Measurements from ENCODE around the gene PHLDB2. TPM values are rescaled to one million over a fixed set of nuclear protein-coding genes. Genes with fewer than 3 reads are reported as not detected.

Gene PHLDB2
- total RNA-seq, 1 experiment from 2014 or later = 13.2 TPM

GRCh38 chr3:111859974-111860859, 1.2 kb downstream of the PHLDB2 start:
- Mint-ChIP-seq H3K27ac (peak overlapping the region; percentile 36 to 81 (median 74); a peak in 4 of 7 replicates), H3K36me3 (ENCODE audit: insufficient read depth in 1 of 3, low read depth in 3 of 3) (no peaks in the 10 kb centered on the region), H3K4me1 (peaks cover 47 to 49% of the 10 kb centered on the region in 2 experiments), H3K9me3 (no peaks in the 10 kb centered on the region), H3K4me3 (peak overlapping the region; percentile 89 to 99), H3K27me3 (ENCODE audit: low read depth) (peaks cover 66% of the 10 kb centered on the region)
- Histone ChIP-seq H3K4me1 (ENCODE audit: insufficient read depth, low read length) (peaks cover 10% of the 10 kb centered on the region), H4K8ac (replicated peaks; ENCODE audit: insufficient read length, low read depth, low read length) (no peak overlapping the region), H4K5ac (ENCODE audit: insufficient read length, low read depth, low read length) (no peak overlapping the region), H4K20me1 (ENCODE audit: control insufficient read depth, insufficient read depth, insufficient read length) (no peaks in the 10 kb centered on the region), H2BK5ac (ENCODE audit: insufficient read length, low read length) (no peak overlapping the region), H3K4ac (ENCODE audit: low read depth, low read length) (no peak overlapping the region), H3K27ac (ENCODE audit: insufficient read length, low read depth, low read length) (peak overlapping the region; percentile 40), H3K9me3 (ENCODE audit: control insufficient read depth, low read depth, low read length) (no peaks in the 10 kb centered on the region), H3K9ac (ENCODE audit: extremely low read depth, insufficient read length, low read length) (peak overlapping the region; percentile 56), H3K79me1 (ENCODE audit: insufficient read depth, low read depth, low read length, poor library complexity, severe bottlenecking) (no peaks in the 10 kb centered on the region), H3K23me2 (ENCODE audit: insufficient read length, low read depth, low read length, poor library complexity, severe bottlenecking) (peaks cover 15% of the 10 kb centered on the region), H4K91ac (ENCODE audit: insufficient read length, low read depth, low read length) (no peak overlapping the region), H2BK15ac (ENCODE audit: low read depth, low read length) (no peak overlapping the region), H3K23ac (ENCODE audit: insufficient read length, low read depth, low read length) (no peak overlapping the region), H3K79me2 (ENCODE audit: insufficient read depth, low read length) (peaks cover 3% of the 10 kb centered on the region; the same call in 1 of the 2 replicates), H2AK5ac (ENCODE audit: insufficient read length, low read length) (no peak overlapping the region), H2AFZ (ENCODE audit: low read length) (no peak overlapping the region), H3T11ph (ENCODE audit: low read length) (no peak overlapping the region), H3K27me3 (ENCODE audit: insufficient read depth, low read length) (no peaks in the 10 kb centered on the region; the same call in 1 of the 2 replicates), H2BK12ac (ENCODE audit: insufficient read length, low read depth, low read length) (no peak overlapping the region), H3K4me2 (ENCODE audit: insufficient read depth, insufficient read length, low read length) (peak overlapping the region; percentile 87), H3K18ac (ENCODE audit: insufficient read length, low read depth, low read length) (no peak overlapping the region), H3K14ac (ENCODE audit: insufficient read depth, low read length) (no peak overlapping the region), H2BK20ac (ENCODE audit: low read depth, low read length, poor library complexity, severe bottlenecking) (no peak overlapping the region), H3K56ac (ENCODE audit: insufficient read length, low read depth, low read length) (no peak overlapping the region), H2BK120ac (ENCODE audit: low read depth, low read length, poor library complexity, severe bottlenecking) (no peak overlapping the region)
- peak; percentile 50; the same call in 2 of the 3 replicates for TF ChIP-seq CTCF (conservative IDR thresholded peaks at IDR 0.05)
- no CpG with 5 or more reads among the region's 35 CpGs for WGBS (ENCODE audit: extremely low coverage, insufficient read length, low lambda C conversion rate)
- peak; percentile 94 for DNase-seq

All from H9 (cell line).